Mesenchymal stem cell (in vitro differentiated cells and primary cell): ENCODE data around the gene SMLR1. TPM values are rescaled to one million over a fixed set of nuclear protein-coding genes. Genes with fewer than 3 reads are reported as not detected.

ENCODE experiments used
- DNase-seq: peaks from one replicate; pipeline ENCODE4 v3.0.0-alpha.2; 2013
- H2AFZ ChIP-seq: one replicate; pipeline ENCODE4 v1.6.1; 2013; ENCODE audit warnings: low read depth, mild to moderate bottlenecking, control low read depth, inconsistent platforms, low read length, moderate library complexity
- H2AK5ac ChIP-seq: 2 replicates; pipeline ENCODE4 v1.6.1; 2013; ENCODE audit warnings: low read length, moderate library complexity, mild to moderate bottlenecking, inconsistent platforms; ENCODE audit not compliant: severe bottlenecking
- H2BK120ac ChIP-seq: one replicate; pipeline ENCODE4 v1.6.1; 2013; ENCODE audit warnings: low read depth, mild to moderate bottlenecking, inconsistent platforms, low read length, moderate library complexity
- H2BK12ac ChIP-seq, 2 experiments: one replicate each; pipeline ENCODE4 v1.6.1; 2013; ENCODE audit warnings: inconsistent platforms in 2 of 2, low read length in 2 of 2, mild to moderate bottlenecking in 2 of 2, moderate library complexity in 2 of 2, control low read depth in 1 of 2
- H2BK15ac ChIP-seq: one replicate; pipeline ENCODE4 v1.6.1; 2013; ENCODE audit warnings: mild to moderate bottlenecking, low read depth, inconsistent platforms; ENCODE audit not compliant: poor library complexity, severe bottlenecking
- H2BK5ac ChIP-seq: 2 replicates; pipeline ENCODE4 v1.6.1; 2013; ENCODE audit warnings: low read depth, mild to moderate bottlenecking, low read length, control low read depth, inconsistent platforms; ENCODE audit not compliant: poor library complexity, severe bottlenecking
- H3K14ac ChIP-seq, 2 experiments: one replicate each; pipeline ENCODE4 v1.6.1; 2013; ENCODE audit warnings: inconsistent platforms in 2 of 2, low read length in 2 of 2, control low read depth in 1 of 2, mild to moderate bottlenecking in 1 of 2, moderate library complexity in 1 of 2
- H3K18ac ChIP-seq, 2 experiments: one replicate each; pipeline ENCODE4 v1.6.1; 2013; ENCODE audit warnings: inconsistent platforms in 2 of 2, low read length in 2 of 2, control low read depth in 1 of 2, low read depth in 1 of 2, mild to moderate bottlenecking in 1 of 2
- H3K23ac ChIP-seq, 2 experiments: one replicate each; pipeline ENCODE4 v1.6.1; 2013; ENCODE audit warnings: inconsistent platforms in 2 of 2, low read length in 2 of 2, mild to moderate bottlenecking in 2 of 2, moderate library complexity in 2 of 2, control low read depth in 1 of 2
- H3K27ac ChIP-seq: 2 replicates; pipeline ENCODE4 v1.5.1; 2013; ENCODE audit warnings: mild to moderate bottlenecking, moderate library complexity, low read length, control low read depth, inconsistent platforms; ENCODE audit not compliant: poor library complexity, severe bottlenecking
- H3K27me3 ChIP-seq, 2 experiments: 2 replicates each; pipeline versions ENCODE4 v1.6.1 to v1.7.0; 2013; ENCODE audit warnings: low read length in 2 of 2, mild to moderate bottlenecking in 2 of 2, moderate library complexity in 2 of 2, control low read depth in 1 of 2, inconsistent platforms in 1 of 2; ENCODE audit not compliant: control insufficient read depth in 1 of 2, insufficient read depth in 1 of 2
- H3K36me3 ChIP-seq, 2 experiments: 2 replicates each; pipeline versions ENCODE4 v1.6.1 to v1.7.0; 2013; ENCODE audit warnings: low read length in 2 of 2, control low read depth in 1 of 2, inconsistent platforms in 1 of 2, low read depth in 1 of 2, mild to moderate bottlenecking in 1 of 2; ENCODE audit not compliant: insufficient read depth in 2 of 2, control insufficient read depth in 1 of 2
- H3K4ac ChIP-seq, 2 experiments: one replicate each; pipeline ENCODE4 v1.6.1; 2013; ENCODE audit warnings: inconsistent platforms in 2 of 2, low read length in 2 of 2, mild to moderate bottlenecking in 2 of 2, moderate library complexity in 2 of 2, control low read depth in 1 of 2, low read depth in 1 of 2
- H3K4me1 ChIP-seq: 2 replicates; pipeline ENCODE4 v1.6.1; 2013; ENCODE audit warnings: low read depth, low read length, control low read depth; ENCODE audit not compliant: control insufficient read depth, insufficient read depth
- H3K4me2 ChIP-seq: 2 replicates; pipeline ENCODE4 v1.6.1; 2013; ENCODE audit warnings: low read length, mild to moderate bottlenecking, inconsistent platforms; ENCODE audit not compliant: poor library complexity, severe bottlenecking
- H3K4me3 ChIP-seq, 2 experiments: 2 replicates each; pipeline versions ENCODE4 v1.5.1 to v1.7.0; 2013; ENCODE audit warnings: low read length in 2 of 2, mild to moderate bottlenecking in 2 of 2, control low read depth in 1 of 2, low read depth in 1 of 2; ENCODE audit not compliant: insufficient read depth in 1 of 2
- H3K79me1 ChIP-seq: replicated peaks from 2 replicates; pipeline ENCODE4 v1.6.1; 2013; ENCODE audit warnings: mild to moderate bottlenecking, control low read depth, low read length, inconsistent platforms; ENCODE audit not compliant: poor library complexity, severe bottlenecking
- H3K9ac ChIP-seq: 2 replicates; pipeline ENCODE4 v1.7.0; 2013; ENCODE audit warnings: mild to moderate bottlenecking, low read length, moderate library complexity
- H3K9me3 ChIP-seq: 2 replicates; pipeline ENCODE4 v1.7.0; 2013; ENCODE audit warnings: mild to moderate bottlenecking, low read length; ENCODE audit not compliant: control insufficient read depth
- H4K8ac ChIP-seq: one replicate; pipeline ENCODE4 v1.6.1; 2013; ENCODE audit warnings: inconsistent platforms, mild to moderate bottlenecking, low read length, moderate library complexity
- H4K91ac ChIP-seq: one replicate; pipeline ENCODE4 v1.6.1; 2013; ENCODE audit warnings: mild to moderate bottlenecking, low read length, inconsistent platforms
- WGBS: methylation state at CpG from one replicate; pipeline ENCODE4 v1.1.7; 2013; ENCODE audit warnings: mixed read lengths; 5-methylcytosine and 5-hydroxymethylcytosine counted together
- polyA plus RNA-seq, 2 experiments: library from polyadenylated mRNA; stranded (reverse); fragments of 200-250 nt; gene quantifications; one replicate each; pipeline ENCODE4 v1.2.3, GENCODE V29; 2013

Gene SMLR1
- not detected for polyA plus RNA-seq (2013, experiment 1 of 2)
- not detected for polyA plus RNA-seq (2013, experiment 2 of 2)

DNA sequence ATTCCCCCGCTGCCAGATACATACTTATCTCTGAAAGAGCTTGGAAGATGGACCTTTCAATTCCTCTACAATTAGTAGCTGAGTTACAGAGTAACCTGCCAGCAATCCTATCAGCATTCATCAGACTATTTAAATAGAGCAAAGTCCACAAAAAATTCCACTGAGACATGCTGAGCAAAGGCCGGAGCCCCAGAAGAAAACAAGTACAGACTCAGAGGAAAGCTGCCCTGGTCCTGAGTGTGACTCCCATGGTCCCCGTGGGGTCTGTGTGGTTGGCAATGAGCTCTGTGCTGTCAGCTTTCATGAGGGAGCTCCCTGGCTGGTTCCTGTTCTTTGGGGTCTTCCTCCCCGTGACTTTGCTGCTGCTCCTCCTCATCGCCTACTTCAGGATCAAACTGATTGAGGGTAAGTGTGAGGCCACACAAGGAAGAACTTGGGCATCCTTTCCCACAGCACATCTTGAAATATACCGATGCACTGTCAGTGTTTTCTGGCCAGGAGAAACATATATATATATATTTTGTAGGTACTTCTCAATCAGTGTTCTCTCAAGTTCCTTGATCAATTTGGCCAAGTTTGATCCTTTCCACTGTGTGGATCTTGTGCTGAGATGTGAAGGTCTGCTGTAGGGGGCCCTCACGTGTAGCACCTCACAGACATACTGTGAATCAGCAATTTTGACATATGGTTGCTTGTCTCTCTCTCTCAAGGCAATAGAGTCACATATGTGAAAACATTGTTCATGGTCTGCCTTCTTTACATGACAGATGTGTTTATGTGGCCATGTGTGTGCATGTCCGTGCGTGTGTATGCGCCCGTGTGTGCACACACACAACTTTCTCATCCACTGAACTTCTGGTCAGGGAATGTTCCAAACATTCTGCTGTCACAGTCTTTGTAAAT lies at the start of gene SMLR1:
Gene SMLR1 (plus strand): TSS at position 160 of the 903 bp plus-strand sequence. CDS start 8 bp downstream, at position 168.
- DNase-seq, result no peak
- no peak within 1 kb of the TSS for H3K18ac ChIP-seq
- H3K9ac ChIP-seq, result no peak within 1 kb of the TSS
- H2AFZ ChIP-seq, result no peak within 1 kb of the TSS
- H3K4ac ChIP-seq, result no peak within 1 kb of the TSS
- H3K79me1 ChIP-seq, result no peaks in the 10 kb centered on the region
- H3K14ac ChIP-seq, result no peak within 1 kb of the TSS
- H3K36me3 ChIP-seq, result no peaks in the 10 kb centered on the region
- H3K4me3 ChIP-seq, result no peak within 1 kb of the TSS
- no peak within 1 kb of the TSS for H3K27ac ChIP-seq
- H4K8ac ChIP-seq, result no peak within 1 kb of the TSS
- H2BK120ac ChIP-seq, result no peak within 1 kb of the TSS
- H3K4me2 ChIP-seq, result no peak within 1 kb of the TSS
- WGBS, result 78% methylated on average over 5 of the region's 11 CpGs
- H4K91ac ChIP-seq, result no peak within 1 kb of the TSS
- no peak within 1 kb of the TSS for H2BK15ac ChIP-seq
- H2AK5ac ChIP-seq, result no peak within 1 kb of the TSS
- H3K9me3 ChIP-seq, result no peaks in the 10 kb centered on the region
- no peak within 1 kb of the TSS for H3K23ac ChIP-seq
- no peak within 1 kb of the TSS for H2BK5ac ChIP-seq
- H3K4me1 ChIP-seq, result no peaks in the 10 kb centered on the region
- no peaks in the 10 kb centered on the region for H3K27me3 ChIP-seq
- H2BK12ac ChIP-seq, result no peak within 1 kb of the TSS

- Histone ChIP-seq H3K27ac (no peak overlapping the region), H3K9ac (peak overlapping the region; percentile 59), H3K14ac (no peak overlapping the region), H3K36me3 (no peaks in the 10 kb centered on the region), H3K23ac (no peak overlapping the region), H3K4me3 (peak overlapping the region in 1 of 2 experiments; percentile 48), H3K27me3 (no peaks in the 10 kb centered on the region), H3K4me2 (no peak overlapping the region), H2BK120ac (no peak overlapping the region), H2BK15ac (no peak overlapping the region), H3K79me1 (no peaks in the 10 kb centered on the region), H2AK5ac (no peak overlapping the region), H2BK5ac (no peak overlapping the region), H4K91ac (no peak overlapping the region), H2AFZ (no peak overlapping the region), H3K9me3 (no peaks in the 10 kb centered on the region), H3K4ac (peak overlapping the region in 1 of 2 experiments; percentile 26), H3K18ac (no peak overlapping the region), H3K4me1 (no peaks in the 10 kb centered on the region), H4K8ac (no peak overlapping the region), H2BK12ac (no peak overlapping the region)
- WGBS, result 88% methylated on average over 5 of the region's 7 CpGs
- peak; percentile 73 for DNase-seq
Measured at GRCh38 chr6:130778946-130779657, 48.1 kb upstream of the SMLR1 start.

GRCh38 chr6:130779658-130780033 lies 47.6 kb upstream of the SMLR1 start:
- peak overlapping the region in 1 of 2 experiments; percentile 48 for H3K4me3 ChIP-seq
- no peak overlapping the region for H3K4me2 ChIP-seq
- peak; percentile 39 for DNase-seq
- no peak overlapping the region for H4K91ac ChIP-seq
- H3K9me3 ChIP-seq, result no peaks in the 10 kb centered on the region
- H3K27ac ChIP-seq, result no peak overlapping the region
- 57% methylated on average over 4 of the region's 4 CpGs for WGBS
- H3K23ac ChIP-seq, result no peak overlapping the region
- no peak overlapping the region for H2BK5ac ChIP-seq
- no peaks in the 10 kb centered on the region for H3K27me3 ChIP-seq
- H3K79me1 ChIP-seq, result no peaks in the 10 kb centered on the region
- no peak overlapping the region for H2AK5ac ChIP-seq
- no peaks in the 10 kb centered on the region for H3K36me3 ChIP-seq
- H3K9ac ChIP-seq, result peak overlapping the region; percentile 59
- H3K4me1 ChIP-seq, result no peaks in the 10 kb centered on the region
- H4K8ac ChIP-seq, result no peak overlapping the region
- no peak overlapping the region for H2BK15ac ChIP-seq
- peak overlapping the region in 1 of 2 experiments; percentile 26 for H3K4ac ChIP-seq
- no peak overlapping the region for H2AFZ ChIP-seq
- no peak overlapping the region for H2BK120ac ChIP-seq
- H3K14ac ChIP-seq, result no peak overlapping the region
- no peak overlapping the region for H3K18ac ChIP-seq
- H2BK12ac ChIP-seq, result no peak overlapping the region

DNA sequence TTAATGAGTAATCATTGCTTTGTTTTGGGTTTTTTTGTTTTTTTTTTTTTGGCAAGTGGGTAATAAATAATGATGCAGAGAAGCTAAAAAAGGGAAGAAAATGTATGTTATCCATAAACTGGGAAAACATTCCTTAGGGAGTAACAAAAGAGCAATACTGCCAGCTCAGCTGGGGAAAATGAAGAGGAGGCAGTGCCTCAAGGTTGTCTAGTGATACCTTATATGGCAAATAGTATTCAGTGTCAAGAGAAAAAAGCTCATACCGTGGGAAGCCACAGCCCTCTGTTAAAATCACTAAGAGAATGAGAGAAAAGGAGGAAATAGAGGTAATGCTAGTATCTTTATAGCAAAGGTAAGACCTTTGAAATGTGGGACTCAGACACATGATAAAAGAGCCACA lies 47.1 kb upstream of the SMLR1 start:
- H3K4ac ChIP-seq, result no peak overlapping the region
- H3K14ac ChIP-seq, result no peak overlapping the region
- no peak overlapping the region for H2AK5ac ChIP-seq
- no peak overlapping the region for H2BK12ac ChIP-seq
- WGBS, result 73% methylated on average over 1 of the region's 1 CpG
- H3K4me1 ChIP-seq, result no peaks in the 10 kb centered on the region
- H2AFZ ChIP-seq, result no peak overlapping the region
- H4K8ac ChIP-seq, result no peak overlapping the region
- no peak overlapping the region for H2BK15ac ChIP-seq
- H3K9me3 ChIP-seq, result no peaks in the 10 kb centered on the region
- H2BK120ac ChIP-seq, result no peak overlapping the region
- no peak overlapping the region for H2BK5ac ChIP-seq
- H3K36me3 ChIP-seq, result no peaks in the 10 kb centered on the region
- no peaks in the 10 kb centered on the region for H3K79me1 ChIP-seq
- no peak overlapping the region for H4K91ac ChIP-seq
- H3K9ac ChIP-seq, result no peak overlapping the region
- no peak overlapping the region for H3K18ac ChIP-seq
- no peaks in the 10 kb centered on the region for H3K27me3 ChIP-seq
- no peak overlapping the region for H3K23ac ChIP-seq
- H3K27ac ChIP-seq, result no peak overlapping the region
- H3K4me2 ChIP-seq, result no peak overlapping the region
- no peak overlapping the region for H3K4me3 ChIP-seq
- DNase-seq, result peak; percentile 15
